Esophagus (tissue), 2 donors: ENCODE results near the gene RPUSD1. TPM values are rescaled to one million over a fixed set of nuclear protein-coding genes. Genes with fewer than 3 reads are reported as not detected.

Experiments used
- H3K27ac ChIP-seq, 2 donors: one replicate each; pipeline ENCODE4 v1.5.1; 2013; ENCODE audit warnings: low read depth in 2 of 2, mild to moderate bottlenecking in 2 of 2, inconsistent platforms in 1 of 2, low read length in 1 of 2, moderate library complexity in 1 of 2
- H3K27me3 ChIP-seq, 2 donors: one replicate each; pipeline ENCODE4 v1.6.1; 2013; ENCODE audit warnings: low read length in 2 of 2, control low read depth in 1 of 2, mild to moderate bottlenecking in 1 of 2; ENCODE audit not compliant: insufficient read depth in 2 of 2, control insufficient read depth in 1 of 2
- H3K36me3 ChIP-seq, 2 donors: one replicate each; pipeline ENCODE4 v1.6.1; 2013; ENCODE audit warnings: low read length in 1 of 2; ENCODE audit not compliant: control insufficient read depth in 2 of 2, insufficient read depth in 2 of 2
- H3K4me1 ChIP-seq, 2 donors: one replicate each; pipeline ENCODE4 v1.6.1; 2013; ENCODE audit warnings: low read length in 1 of 2; ENCODE audit not compliant: control insufficient read depth in 2 of 2, insufficient read depth in 2 of 2
- H3K4me3 ChIP-seq, 2 donors: one replicate each; pipeline ENCODE4 v1.5.1; 2013; ENCODE audit warnings: low read length in 2 of 2, mild to moderate bottlenecking in 2 of 2, low read depth in 1 of 2, moderate library complexity in 1 of 2
- H3K9me3 ChIP-seq, 2 donors: one replicate each; pipeline ENCODE4 v1.6.1; 2013; ENCODE audit warnings: mild to moderate bottlenecking in 2 of 2, low read depth in 1 of 2, low read length in 1 of 2, moderate library complexity in 1 of 2; ENCODE audit not compliant: control insufficient read depth in 2 of 2, insufficient read depth in 1 of 2
- WGBS, 2 donors: extraction: QIAGEN DNeasy Blood & Tissue Kit; methylation state at CpG; one replicate each; pipeline ENCODE4 v1.1.7; 2013; 5-methylcytosine and 5-hydroxymethylcytosine counted together
- polyA plus RNA-seq, 2 donors: library from polyadenylated mRNA; stranded (reverse); fragments of 200-250 nt; gene quantifications; one replicate each; pipeline ENCODE4 v1.2.3, GENCODE V29; 2013
- donor health status: healthy with polysubstance abuse.
- donor health status: Bipolar disorder and iron deficiency.

RPUSD1 gene
- polyA plus RNA-seq, 2 donors: 16.1 to 18.9 TPM

DNA sequence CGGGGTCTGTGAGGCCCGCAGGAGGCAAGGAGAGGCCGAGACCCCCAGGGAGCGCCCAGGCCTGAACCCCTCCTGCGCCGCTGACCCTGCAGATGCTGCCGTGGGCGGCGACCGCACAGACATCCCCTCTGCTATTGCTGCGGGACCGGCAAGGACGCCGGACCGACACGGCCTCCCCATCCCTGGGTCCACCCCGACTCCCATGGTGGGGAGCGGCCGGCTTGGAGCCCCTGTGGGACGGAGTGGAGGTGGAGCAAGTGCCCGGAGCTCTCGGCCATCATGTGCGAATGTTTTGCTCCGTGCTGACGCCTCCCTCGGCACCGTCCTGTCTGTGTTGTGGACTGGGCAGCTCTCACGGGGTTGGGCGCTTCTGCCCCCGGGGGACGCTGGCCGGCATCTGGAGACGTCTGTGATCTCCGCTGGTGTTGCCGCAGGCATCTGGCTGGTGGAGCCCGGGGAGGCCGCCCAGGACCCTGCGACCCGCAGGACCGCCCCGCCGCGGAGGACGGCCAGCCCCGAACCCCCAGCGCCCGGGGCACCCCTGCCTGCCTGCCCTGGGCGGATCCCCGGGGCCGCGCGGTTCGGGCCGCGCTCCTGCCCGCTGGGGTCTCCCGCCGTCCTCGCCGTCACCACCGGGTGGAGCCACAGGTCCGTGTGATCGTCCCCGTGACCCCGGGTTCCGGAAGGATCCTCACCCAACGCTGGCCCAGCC is 25.2 kb upstream of the RPUSD1 start:
- peaks cover 0 to 11% of the 10 kb centered on the region in 2 donors for H3K27me3 ChIP-seq

DNA sequence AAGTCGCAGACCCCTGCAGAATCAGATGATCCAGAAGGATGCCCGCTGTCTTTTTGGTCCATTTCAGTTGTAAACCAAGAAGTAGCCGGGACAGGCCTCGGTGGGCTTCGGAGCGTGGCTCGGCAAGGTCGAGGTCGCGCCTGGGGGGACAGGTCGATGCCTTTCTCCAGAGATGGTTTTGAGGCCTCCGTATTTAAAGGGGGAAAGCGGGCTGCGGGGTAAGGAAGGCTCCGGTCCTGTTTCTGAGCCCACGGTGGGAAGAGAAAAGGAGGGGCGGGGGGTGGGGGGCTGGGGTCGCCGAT is 19.9 kb upstream of the RPUSD1 start:
- peaks cover 0 to 1% of the 10 kb centered on the region in 2 donors for H3K27me3 ChIP-seq
- 25 to 33% methylated on average over 19 of the region's 19 CpGs for WGBS, 2 donors
- no peaks in the 10 kb centered on the region for H3K4me1 ChIP-seq
- peak overlapping the region; percentile 75 to 76 for H3K4me3 ChIP-seq
- H3K9me3 ChIP-seq: peaks cover 0 to 6% of the 10 kb centered on the region in 2 donors
- H3K27ac ChIP-seq: no peak overlapping the region
- H3K36me3 ChIP-seq: no peaks in the 10 kb centered on the region

More for the DNA sequence above, 25.2 kb upstream of the RPUSD1 start:
- Histone ChIP-seq H3K4me3 (no peak overlapping the region), H3K9me3 (peaks cover 0 to 8% of the 10 kb centered on the region in 2 donors), H3K4me1 (peaks cover 0 to 6% of the 10 kb centered on the region in 2 donors), H3K27ac (no peak overlapping the region), H3K36me3 (no peaks in the 10 kb centered on the region)
- WGBS, 2 donors: 8 to 12% methylated on average over 59 to 67 of the region's 67 CpGs

DNA sequence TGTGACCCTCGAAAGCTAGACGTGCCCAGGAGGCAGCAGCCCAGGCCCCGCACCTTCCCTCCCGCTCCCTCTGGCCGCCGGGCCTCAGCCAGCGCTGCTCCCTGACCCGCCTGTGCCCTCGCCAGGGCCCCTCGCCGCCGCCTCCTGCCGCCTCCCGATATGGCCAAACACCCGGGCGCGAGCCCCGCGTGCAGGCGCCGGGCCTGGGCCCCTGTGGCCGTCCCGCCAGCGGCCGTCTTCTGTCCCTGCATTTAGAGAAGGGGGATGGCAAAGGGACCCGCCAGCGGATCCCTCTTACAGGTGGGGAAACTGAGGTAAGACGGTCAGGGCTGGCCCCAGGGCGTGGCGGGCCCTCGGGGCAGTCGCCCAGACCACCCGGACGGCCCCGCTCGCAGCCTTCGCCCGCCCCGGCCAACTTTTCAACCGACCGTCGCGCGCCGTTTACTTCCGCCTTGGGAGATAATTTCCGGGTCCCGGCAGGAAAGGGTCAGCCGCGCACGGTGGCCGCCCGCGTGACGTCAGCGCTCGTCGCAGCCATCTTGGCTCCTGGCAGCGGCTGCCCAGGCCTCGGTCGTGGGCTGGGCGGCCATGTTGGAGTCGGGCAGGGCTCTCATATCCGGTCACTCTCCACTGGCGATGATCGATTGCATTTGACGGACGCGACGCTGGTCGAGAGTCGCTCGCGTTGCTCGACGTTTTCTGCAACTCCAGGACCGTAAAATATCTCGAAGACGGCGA is 19.3 kb upstream of the RPUSD1 start:
- H3K4me1 ChIP-seq: no peaks in the 10 kb centered on the region
- no peaks in the 10 kb centered on the region for H3K36me3 ChIP-seq
- no peaks in the 10 kb centered on the region for H3K27me3 ChIP-seq
- H3K27ac ChIP-seq: peak overlapping the region; percentile 82 to 93
- 6 to 13% methylated on average over 80 of the region's 80 CpGs for WGBS, 2 donors
- H3K4me3 ChIP-seq: peak overlapping the region; percentile 75 to 76
- H3K9me3 ChIP-seq: peaks cover 0 to 6% of the 10 kb centered on the region in 2 donors

DNA sequence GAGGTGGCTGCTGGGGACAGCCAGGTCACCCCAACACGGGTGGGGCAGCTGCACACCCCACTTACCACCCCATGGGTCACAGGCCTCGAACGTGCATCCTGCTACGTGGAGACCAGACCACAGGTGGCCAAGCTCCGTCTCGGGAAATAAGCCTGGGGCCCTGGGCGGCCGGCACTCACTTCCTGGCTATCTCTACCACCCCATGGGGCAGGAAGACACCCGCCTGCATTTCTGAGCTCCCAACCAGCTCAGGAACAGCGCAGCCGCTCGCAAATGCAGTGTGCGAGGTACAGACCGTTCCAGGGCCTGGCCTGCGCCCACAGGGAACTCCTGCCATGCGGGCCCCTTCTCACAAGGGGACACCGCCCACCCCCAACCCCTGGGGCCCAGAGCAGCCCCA is 17.3 kb upstream of the RPUSD1 start:
- Histone ChIP-seq H3K27ac (no peak overlapping the region), H3K9me3 (no peaks in the 10 kb centered on the region), H3K27me3 (peaks cover 0 to 12% of the 10 kb centered on the region in 2 donors), H3K36me3 (no peaks in the 10 kb centered on the region), H3K4me3 (no peak overlapping the region), H3K4me1 (no peaks in the 10 kb centered on the region)
- WGBS, 2 donors: 71 to 73% methylated on average over 17 of the region's 17 CpGs

DNA sequence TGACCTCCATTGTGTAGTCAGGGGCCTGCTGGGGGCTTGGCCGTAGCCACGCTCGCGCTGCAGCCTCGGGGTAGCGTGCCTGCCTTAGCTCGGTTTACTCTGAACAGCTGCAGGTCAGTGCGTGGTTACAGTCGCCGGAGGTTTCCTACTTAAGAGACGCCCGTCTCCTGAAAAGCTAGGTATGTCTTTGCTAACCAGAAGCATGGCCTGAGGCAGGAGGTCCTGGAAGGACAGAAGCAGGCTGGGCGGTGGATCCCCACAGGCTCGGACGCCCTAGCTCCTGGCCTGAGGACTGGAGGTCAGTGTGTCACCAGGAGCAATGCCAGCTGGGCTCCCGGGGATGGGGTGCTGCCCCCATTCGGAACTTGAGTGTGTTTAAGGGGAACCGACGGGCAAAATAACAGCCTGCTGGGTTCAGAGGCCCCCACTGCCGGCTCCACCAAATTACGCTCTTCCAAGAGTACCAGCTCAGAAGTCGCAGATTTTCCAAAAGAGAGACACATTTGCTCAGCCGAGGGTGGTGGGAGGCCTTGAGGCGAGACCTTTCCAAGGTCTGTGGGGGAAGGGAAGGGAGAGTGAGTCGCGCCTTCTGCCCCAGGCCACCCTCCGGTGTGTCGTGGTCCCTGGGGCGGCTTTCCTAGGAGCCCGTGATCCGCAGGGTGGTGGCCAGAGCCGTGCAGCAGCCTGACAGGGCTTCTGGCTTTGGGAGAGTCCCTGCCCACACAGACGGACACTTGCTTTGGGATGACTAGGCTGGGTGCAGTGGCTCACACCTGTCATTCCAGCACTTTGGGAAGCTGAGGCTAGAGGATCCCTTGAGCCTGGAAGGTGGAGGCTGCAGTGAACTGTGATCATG is 16.2 kb upstream of the RPUSD1 start:
- no peaks in the 10 kb centered on the region for H3K9me3 ChIP-seq
- no peak overlapping the region for H3K27ac ChIP-seq
- no peaks in the 10 kb centered on the region for H3K36me3 ChIP-seq
- 42 to 50% methylated on average over 33 of the region's 33 CpGs for WGBS, 2 donors
- peaks cover 0 to 18% of the 10 kb centered on the region in 2 donors for H3K27me3 ChIP-seq
- no peak overlapping the region for H3K4me3 ChIP-seq
- H3K4me1 ChIP-seq: no peaks in the 10 kb centered on the region

DNA sequence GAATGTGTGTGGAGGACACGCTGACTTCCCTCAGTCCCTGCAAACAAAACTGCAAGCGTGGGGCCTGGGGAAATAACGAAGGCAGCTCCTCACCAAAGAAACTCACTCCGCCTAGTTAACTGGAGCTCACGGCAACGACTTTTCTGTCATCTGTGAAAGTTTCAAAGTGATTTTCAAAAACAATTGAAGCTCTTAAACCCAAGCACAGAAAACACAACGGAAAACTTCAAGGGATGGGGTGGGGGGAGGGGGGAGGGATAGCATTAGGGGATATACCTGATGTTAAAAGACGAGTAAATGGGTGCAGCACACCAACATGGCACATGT is 15.5 kb upstream of the RPUSD1 start:
- H3K4me1 ChIP-seq: peaks cover 0 to 2% of the 10 kb centered on the region in 2 donors
- H3K27ac ChIP-seq: no peak overlapping the region
- peaks cover 0 to under 1% of the 10 kb centered on the region in 2 donors for H3K9me3 ChIP-seq
- peaks cover 0 to 18% of the 10 kb centered on the region in 2 donors for H3K27me3 ChIP-seq
- WGBS, 2 donors: 36 to 38% methylated on average over 8 of the region's 8 CpGs
- no peak overlapping the region for H3K4me3 ChIP-seq
- H3K36me3 ChIP-seq: no peaks in the 10 kb centered on the region

DNA sequence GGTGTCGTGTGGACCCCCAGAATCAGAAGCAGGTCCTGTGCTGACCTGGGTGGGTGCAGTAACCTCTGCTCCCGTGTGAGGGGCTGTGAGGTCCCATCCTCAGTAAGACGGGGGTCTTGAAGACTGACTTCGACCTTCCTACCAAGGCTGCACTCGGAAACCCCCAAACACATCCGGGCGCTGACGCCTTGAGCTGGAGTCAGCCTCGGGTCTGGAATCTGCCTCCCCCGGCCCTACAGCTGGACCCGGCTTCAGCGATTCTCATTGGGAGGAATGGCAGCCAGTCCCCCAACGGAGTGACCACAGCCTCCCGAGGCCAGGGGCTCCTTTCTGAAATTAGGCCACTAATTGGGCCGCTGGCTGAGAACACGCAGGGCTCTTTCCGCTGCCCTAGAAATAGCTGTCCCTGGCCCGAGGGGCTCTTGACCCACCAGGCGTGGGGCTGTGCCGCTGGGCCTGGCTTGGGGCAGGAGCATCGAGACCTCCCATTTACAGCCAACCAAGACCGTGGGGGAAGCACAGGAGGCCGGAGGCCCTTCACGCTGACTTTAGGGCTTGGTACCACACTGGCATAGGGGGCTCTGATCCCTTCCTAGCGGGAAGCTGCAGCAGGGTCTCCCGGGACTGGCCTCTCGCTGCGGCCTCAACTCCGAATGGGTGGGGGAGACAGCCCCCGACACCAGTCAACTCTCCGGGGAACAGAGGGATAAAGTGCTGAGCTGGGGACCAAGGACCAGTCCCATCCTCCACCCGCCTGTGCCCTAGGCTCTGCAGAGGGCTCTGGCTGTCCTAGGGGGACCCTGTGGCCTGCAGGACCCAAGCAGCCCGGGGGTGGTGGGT is 15.0 kb upstream of the RPUSD1 start:
- Histone ChIP-seq H3K36me3 (no peaks in the 10 kb centered on the region), H3K9me3 (peaks cover 0 to 3% of the 10 kb centered on the region in 2 donors), H3K4me1 (peaks cover 0 to 2% of the 10 kb centered on the region in 2 donors), H3K4me3 (no peak overlapping the region), H3K27me3 (peaks cover 0 to 18% of the 10 kb centered on the region in 2 donors), H3K27ac (no peak overlapping the region)
- WGBS, 2 donors: 70 to 73% methylated on average over 33 of the region's 33 CpGs

DNA sequence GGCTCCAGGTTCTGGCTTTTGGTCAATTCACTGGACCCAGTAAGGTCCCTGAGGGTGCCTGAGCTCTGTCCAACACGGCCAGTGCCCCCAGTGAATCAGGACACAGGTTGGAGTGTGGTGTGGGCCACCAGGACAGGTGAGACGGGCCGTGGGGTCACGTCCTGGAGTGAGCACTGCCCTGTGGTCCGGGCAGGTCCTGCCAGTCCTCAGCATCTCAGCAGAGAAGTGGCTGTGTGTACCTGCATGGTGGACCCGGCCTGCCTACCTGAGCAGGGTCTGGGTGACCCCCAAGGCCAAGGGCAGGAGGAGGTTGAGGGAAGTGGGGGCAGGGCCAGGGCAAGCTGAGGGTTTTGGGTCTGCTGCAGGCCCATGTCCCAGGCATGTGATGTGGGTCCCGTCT is 14.3 kb upstream of the RPUSD1 start:
- H3K36me3 ChIP-seq: no peaks in the 10 kb centered on the region
- H3K27me3 ChIP-seq: peaks cover 0 to 18% of the 10 kb centered on the region in 2 donors
- H3K4me3 ChIP-seq: no peak overlapping the region
- WGBS, 2 donors: 64 to 65% methylated on average over 7 of the region's 7 CpGs
- peaks cover 0 to 2% of the 10 kb centered on the region in 2 donors for H3K4me1 ChIP-seq
- peaks cover 0 to 3% of the 10 kb centered on the region in 2 donors for H3K9me3 ChIP-seq
- no peak overlapping the region for H3K27ac ChIP-seq
